SK-N-MC (cell line): ENCODE data around the gene PGM1.

Experiments
- DNase-seq: peaks from one replicate; pipeline ENCODE4 v3.0.0-alpha.2; 2011; ENCODE audit warnings: low read depth, low spot score
- H3K27ac ChIP-seq: fragments of 200-600 bp; sonication (generic); 2 replicates; pipeline ENCODE4 v1.5.1; 2016; ENCODE audit warnings: mixed run types
- H3K36me3 ChIP-seq: fragments of 200-600 bp; sonication (generic); 2 replicates; pipeline ENCODE4 v1.6.1; 2017; ENCODE audit warnings: antibody characterized with exemption, low read length, mixed read lengths; ENCODE audit not compliant: insufficient read depth
- H3K4me3 ChIP-seq: fragments of 200-600 bp; sonication (generic); 2 replicates; pipeline ENCODE4 v1.5.1; 2016
- H3K9ac ChIP-seq: fragments of 200-600 bp; sonication (generic); 2 replicates; pipeline ENCODE4 v1.8.0; 2017; ENCODE audit warnings: mixed run types, mixed read lengths; ENCODE audit not compliant: insufficient read length
- H3K9me3 ChIP-seq: fragments of 200-600 bp; sonication (generic); 2 replicates; pipeline ENCODE4 v1.6.1; 2017; ENCODE audit warnings: low read depth, mild to moderate bottlenecking, antibody characterized with exemption, low read length, moderate library complexity, mixed read lengths
- EZH2 ChIP-seq: fragments of 200-600 bp; sonication (generic); IDR thresholded peaks from one replicate; pipeline ENCODE4 v1.6.1; 2017; ENCODE audit warnings: antibody characterized with exemption
- FOXP2 ChIP-seq: optimal IDR thresholded peaks from 2 replicates; pipeline ENCODE3; 2011; ENCODE audit warnings: mild to moderate bottlenecking, moderate library complexity; ENCODE audit not compliant: insufficient read depth; ENCODE audit errors: extremely low read length, control extremely low read depth
- POLR2AphosphoS5 ChIP-seq: IDR thresholded peaks from 2 replicates; pipeline ENCODE4 v1.6.1; 2012; ENCODE audit warnings: mild to moderate bottlenecking, low read depth, low read length, borderline replicate concordance

Gene PGM1

GRCh38 chr1:63611231-63611630 is 18.0 kb downstream of the PGM1 start:
- Histone ChIP-seq H3K36me3 (no peaks in the 10 kb centered on the region), H3K9me3 (no peaks in the 10 kb centered on the region), H3K27ac (no peak overlapping the region), H3K9ac (no peak overlapping the region), H3K4me3 (no peak overlapping the region)
- DNase-seq: no peak
- TF ChIP-seq FOXP2: no peak

- H3K27ac ChIP-seq: no peak overlapping the region
- no peaks in the 10 kb centered on the region for H3K36me3 ChIP-seq
- H3K4me3 ChIP-seq: no peak overlapping the region
- H3K9ac ChIP-seq: no peak overlapping the region
- H3K9me3 ChIP-seq: no peaks in the 10 kb centered on the region
- TF ChIP-seq POLR2AphosphoS5 (no peak), EZH2 (no peak), FOXP2 (no peak)
- DNase-seq: no peak
Observed at GRCh38 chr1:63612564-63612963, 19.4 kb downstream of the PGM1 start.

GRCh38 chr1:63612971-63613370 is 19.8 kb downstream of the PGM1 start:
- H3K27ac ChIP-seq: no peak overlapping the region
- TF ChIP-seq FOXP2: no peak
- no peaks in the 10 kb centered on the region for H3K36me3 ChIP-seq
- H3K9me3 ChIP-seq: no peaks in the 10 kb centered on the region
- H3K9ac ChIP-seq: no peak overlapping the region
- no peak for DNase-seq
- no peak overlapping the region for H3K4me3 ChIP-seq

- TF ChIP-seq POLR2AphosphoS5: no peak
- TF ChIP-seq FOXP2: no peak
- DNase-seq: peak; percentile 70
- Histone ChIP-seq H3K9me3 (no peaks in the 10 kb centered on the region), H3K9ac (no peak overlapping the region), H3K4me3 (no peak overlapping the region), H3K36me3 (no peaks in the 10 kb centered on the region), H3K27ac (no peak overlapping the region)
Observed at GRCh38 chr1:63615768-63616420, 22.7 kb downstream of the PGM1 start.

GRCh38 chr1:63617450-63617849 is 24.2 kb downstream of the PGM1 start:
- Histone ChIP-seq H3K4me3 (no peak overlapping the region), H3K9me3 (no peaks in the 10 kb centered on the region), H3K9ac (peak overlapping the region; percentile 24), H3K27ac (peak overlapping the region; percentile 82), H3K36me3 (no peaks in the 10 kb centered on the region)
- no peak for TF ChIP-seq FOXP2
- TF ChIP-seq EZH2: no peak
- no peak for TF ChIP-seq POLR2AphosphoS5
- no peak for DNase-seq

- DNase-seq: no peak
- TF ChIP-seq EZH2 (no peak), POLR2AphosphoS5 (no peak), FOXP2 (no peak)
- Histone ChIP-seq H3K9me3 (no peaks in the 10 kb centered on the region), H3K36me3 (no peaks in the 10 kb centered on the region), H3K9ac (peak overlapping the region; percentile 24), H3K4me3 (no peak overlapping the region), H3K27ac (peak overlapping the region; percentile 82)
Observed at GRCh38 chr1:63618011-63618410, 24.8 kb downstream of the PGM1 start.

DNA sequence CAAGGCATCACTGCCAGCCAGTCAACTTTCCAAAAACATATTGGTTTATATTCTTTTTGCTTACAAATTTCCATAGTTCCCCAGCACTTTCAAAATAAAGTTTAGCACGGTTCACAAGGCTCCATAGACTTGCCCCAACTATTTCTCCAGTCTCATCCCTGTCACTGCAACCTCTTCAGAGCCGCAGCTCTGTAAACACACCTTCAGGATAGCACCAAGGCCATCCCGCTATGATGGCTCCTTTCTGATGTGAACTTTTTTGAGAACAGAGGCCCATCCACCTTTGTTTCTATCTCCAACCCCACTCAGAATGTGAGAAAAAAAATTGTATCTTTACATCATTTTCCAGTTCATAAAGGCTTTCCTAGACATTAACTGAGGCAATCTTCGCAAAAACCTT is 26.3 kb downstream of the PGM1 start:
- TF ChIP-seq FOXP2 (no peak), EZH2 (no peak)
- no peaks in the 10 kb centered on the region for H3K36me3 ChIP-seq
- no peak overlapping the region for H3K27ac ChIP-seq
- H3K4me3 ChIP-seq: no peak overlapping the region
- H3K9me3 ChIP-seq: no peaks in the 10 kb centered on the region
- H3K9ac ChIP-seq: no peak overlapping the region
- DNase-seq: no peak

DNA sequence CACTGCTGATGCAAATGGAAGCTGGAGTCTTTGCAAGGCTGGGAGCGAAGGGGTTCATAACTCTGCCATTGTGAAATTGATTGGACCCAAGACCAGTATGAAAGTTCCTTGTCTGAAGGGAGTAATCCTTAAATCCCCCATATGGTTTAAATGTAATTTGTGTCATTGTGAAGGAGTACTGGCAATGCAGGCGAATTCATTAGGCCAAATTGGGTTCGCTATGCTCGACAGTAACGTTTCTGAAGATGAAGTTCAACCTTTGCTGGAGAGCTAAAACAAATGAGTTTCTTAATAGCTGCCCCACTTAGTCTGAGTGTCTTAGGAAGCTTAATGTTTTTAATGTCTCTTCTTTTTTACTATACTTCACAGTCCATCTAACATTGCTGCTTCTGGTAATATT is 27.5 kb downstream of the PGM1 start:
- TF ChIP-seq FOXP2: no peak
- peak overlapping the region; percentile 64 for H3K27ac ChIP-seq
- DNase-seq: no peak

GRCh38 chr1:63621075-63621474 is 27.9 kb downstream of the PGM1 start:
- H3K4me3 ChIP-seq: no peak overlapping the region
- TF ChIP-seq EZH2: no peak
- no peak for TF ChIP-seq FOXP2
- TF ChIP-seq POLR2AphosphoS5: no peak
- H3K36me3 ChIP-seq: no peaks in the 10 kb centered on the region
- peak overlapping the region; percentile 64 for H3K27ac ChIP-seq
- H3K9ac ChIP-seq: no peak overlapping the region
- no peak for DNase-seq
- H3K9me3 ChIP-seq: no peaks in the 10 kb centered on the region

More for the DNA sequence above, 27.5 kb downstream of the PGM1 start:
- Histone ChIP-seq H3K36me3 (no peaks in the 10 kb centered on the region), H3K9me3 (no peaks in the 10 kb centered on the region), H3K4me3 (no peak overlapping the region), H3K9ac (no peak overlapping the region)
